Activated CD8-positive, alpha-beta memory T cell treated with anti-CD3 and anti-CD28 coated beads, Interleukin-2, amount 10 ng/mL, durations not matched to agents 7 days and 5 days (primary cell): Measurements from ENCODE around the gene UGT1A5. TPM values are rescaled to one million over a fixed set of nuclear protein-coding genes. Genes with fewer than 3 reads are reported as not detected.
"Not testable (repeated sequence)": the region's sequence is repeated elsewhere in the genome, so short reads cannot be mapped to it uniquely, and the experiment has no call there.

Experiments used
- ATAC-seq: fragments of 150-1000 bp; cut with Tn5 transposase; one replicate; pipeline ENCODE4 v1.10.0; 2021; ENCODE audit warnings: moderate library complexity
- CTCF ChIA-PET: fragments of 350-600 bp; sonication (Branson Sonifier 250); formaldehyde crosslinking; loops from one replicate; lab custom pipeline; 2021; ENCODE audit warnings: antibody characterized with exemption; lab: Charles Lee
- DNase-seq: peaks from one replicate; pipeline ENCODE4 v3.0.0-alpha.2; 2020
- H3K27ac Mint-ChIP-seq: one replicate; pipeline ENCODE4 v1.8.0; 2021; ENCODE audit warnings: mild to moderate bottlenecking, mixed read lengths
- H3K27me3 Mint-ChIP-seq: one replicate; pipeline ENCODE4 v1.8.0; 2021; ENCODE audit warnings: mixed read lengths
- H3K36me3 Mint-ChIP-seq: one replicate; pipeline ENCODE4 v1.8.0; 2021; ENCODE audit warnings: mild to moderate bottlenecking, mixed read lengths
- H3K4me1 Mint-ChIP-seq: one replicate; pipeline ENCODE4 v1.8.0; 2021; ENCODE audit warnings: mixed read lengths
- H3K4me3 Mint-ChIP-seq: one replicate; pipeline ENCODE4 v1.8.0; 2021; ENCODE audit warnings: mild to moderate bottlenecking, moderate library complexity, mixed read lengths
- H3K9me3 Mint-ChIP-seq: one replicate; pipeline ENCODE4 v1.8.0; 2022; ENCODE audit warnings: low read depth, mixed read lengths
- total RNA-seq, 2 experiments: library from RNA; stranded (reverse); gene quantifications; one replicate each; pipeline ENCODE4 v1.2.3, GENCODE V29; 2021

The UGT1A5 gene
- total RNA-seq, 2 experiments from 2014 or later = not detected

GRCh38 chr2:233743464-233744259, 31.0 kb downstream of the UGT1A5 start:
- ATAC-seq (no peak), DNase-seq (no peak)
- peaks cover 27% of the 10 kb centered on the region for H3K27me3 Mint-ChIP-seq
- no peaks in the 10 kb centered on the region for H3K36me3 Mint-ChIP-seq
- CTCF ChIA-PET = no interaction called here
- H3K4me1 Mint-ChIP-seq = no peaks in the 10 kb centered on the region
- H3K27ac Mint-ChIP-seq = no peak overlapping the region
- H3K9me3 Mint-ChIP-seq = no peaks in the 10 kb centered on the region
- H3K4me3 Mint-ChIP-seq = no peak overlapping the region

GRCh38 chr2:233745073-233745755, 32.5 kb downstream of the UGT1A5 start:
- H3K27me3 Mint-ChIP-seq = peaks cover 22% of the 10 kb centered on the region
- CTCF ChIA-PET = no interaction called here
- H3K4me3 Mint-ChIP-seq = no peak overlapping the region
- no peak overlapping the region for H3K27ac Mint-ChIP-seq
- H3K4me1 Mint-ChIP-seq = no peaks in the 10 kb centered on the region
- ATAC-seq (no peak), DNase-seq (no peak)
- H3K36me3 Mint-ChIP-seq = no peaks in the 10 kb centered on the region
- peaks cover 4% of the 10 kb centered on the region for H3K9me3 Mint-ChIP-seq

DNA sequence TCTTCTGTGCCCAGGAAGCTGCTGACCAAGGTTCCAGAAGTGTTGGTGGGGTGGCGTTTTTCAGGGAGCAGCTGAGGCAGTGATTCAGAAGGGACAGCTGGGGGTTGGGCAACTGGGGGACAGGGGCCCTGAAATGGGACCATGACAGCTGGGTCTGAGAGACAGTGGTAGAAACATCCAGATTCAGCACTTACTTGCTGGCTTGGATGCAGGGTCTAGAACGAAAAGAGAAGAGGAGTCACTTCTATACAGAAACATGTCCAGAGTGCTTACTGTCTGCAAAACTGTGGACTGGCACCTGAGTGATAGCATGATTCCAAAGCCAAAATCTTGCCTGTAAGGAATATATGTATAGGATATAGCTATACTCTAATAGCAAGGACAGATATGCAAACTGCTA, 33.1 kb downstream of the UGT1A5 start:
- ATAC-seq, H3K4me3 Mint-ChIP-seq, DNase-seq, H3K36me3 Mint-ChIP-seq, H3K9me3 Mint-ChIP-seq, H3K27ac Mint-ChIP-seq, CTCF ChIA-PET, H3K4me1 Mint-ChIP-seq: not testable (repeated sequence)
- H3K27me3 Mint-ChIP-seq = peaks cover 18% of the 10 kb centered on the region

- CTCF ChIA-PET = no interaction called here
- Mint-ChIP-seq H3K27ac (no peak overlapping the region), H3K36me3 (no peaks in the 10 kb centered on the region), H3K4me1 (no peaks in the 10 kb centered on the region), H3K9me3 (peaks cover 7% of the 10 kb centered on the region), H3K27me3 (peaks cover 15% of the 10 kb centered on the region), H3K4me3 (no peak overlapping the region)
- no peak for DNase-seq
- no peak for ATAC-seq
Observed at GRCh38 chr2:233746475-233747282, 34.0 kb downstream of the UGT1A5 start.

GRCh38 chr2:233747283-233747544, 34.5 kb downstream of the UGT1A5 start:
- Mint-ChIP-seq H3K36me3 (no peaks in the 10 kb centered on the region), H3K4me3 (no peak overlapping the region), H3K9me3 (peaks cover 7% of the 10 kb centered on the region), H3K27ac (no peak overlapping the region), H3K27me3 (peaks cover 15% of the 10 kb centered on the region), H3K4me1 (no peaks in the 10 kb centered on the region)
- DNase-seq (no peak), ATAC-seq (no peak)
- CTCF ChIA-PET = no interaction called here

GRCh38 chr2:233750689-233751088, 38.0 kb downstream of the UGT1A5 start:
- H3K27ac Mint-ChIP-seq, H3K9me3 Mint-ChIP-seq, H3K4me1 Mint-ChIP-seq, H3K36me3 Mint-ChIP-seq, DNase-seq, ATAC-seq, CTCF ChIA-PET, H3K4me3 Mint-ChIP-seq: not testable (repeated sequence)
- peaks cover 13% of the 10 kb centered on the region for H3K27me3 Mint-ChIP-seq

- H3K36me3 Mint-ChIP-seq, CTCF ChIA-PET, H3K4me3 Mint-ChIP-seq, DNase-seq, H3K9me3 Mint-ChIP-seq, H3K27ac Mint-ChIP-seq, H3K4me1 Mint-ChIP-seq, ATAC-seq: not testable (repeated sequence)
- H3K27me3 Mint-ChIP-seq = peaks cover 13% of the 10 kb centered on the region
Observed at GRCh38 chr2:233751212-233752009, 38.7 kb downstream of the UGT1A5 start.

GRCh38 chr2:233754872-233755611, 42.3 kb downstream of the UGT1A5 start:
- H3K9me3 Mint-ChIP-seq = peaks cover 5% of the 10 kb centered on the region
- H3K4me1 Mint-ChIP-seq = no peaks in the 10 kb centered on the region
- CTCF ChIA-PET = no interaction called here
- DNase-seq (no peak), ATAC-seq (no peak)
- H3K4me3 Mint-ChIP-seq = no peak overlapping the region
- peaks cover 5% of the 10 kb centered on the region for H3K27me3 Mint-ChIP-seq
- H3K27ac Mint-ChIP-seq = no peak overlapping the region
- no peaks in the 10 kb centered on the region for H3K36me3 Mint-ChIP-seq

DNA sequence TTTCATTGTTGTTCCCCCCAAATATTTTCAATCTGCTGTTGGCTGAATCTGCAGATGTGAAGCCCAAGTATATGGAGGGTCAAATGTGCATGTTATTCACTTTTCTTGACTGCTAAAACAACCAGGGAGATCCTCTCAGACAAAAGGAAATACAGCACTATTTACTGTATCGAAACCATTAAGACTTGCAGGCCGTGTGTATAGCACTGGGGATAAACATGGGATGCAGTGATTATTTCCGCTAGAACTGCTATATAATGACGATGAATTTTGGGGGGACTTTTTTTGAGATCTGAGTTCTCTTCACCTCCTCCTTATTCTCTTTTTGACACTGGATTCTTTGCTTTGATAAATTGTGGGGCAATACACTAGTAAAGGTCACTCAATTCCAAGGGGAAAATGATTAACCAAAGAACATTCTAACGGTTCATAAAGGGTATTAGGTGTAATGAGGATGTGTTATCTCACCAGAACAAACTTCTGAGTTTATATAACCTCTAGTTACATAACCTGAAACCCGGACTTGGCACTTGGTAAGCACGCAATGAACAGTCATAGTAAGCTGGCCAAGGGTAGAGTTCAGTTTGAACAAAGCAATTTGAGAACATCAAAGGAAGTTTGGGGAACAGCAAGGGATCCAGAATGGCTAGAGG, 43.8 kb downstream of the UGT1A5 start:
- Mint-ChIP-seq H3K4me1 (no peaks in the 10 kb centered on the region), H3K27me3 (peaks cover 9% of the 10 kb centered on the region), H3K27ac (no peak overlapping the region), H3K36me3 (no peaks in the 10 kb centered on the region), H3K9me3 (peaks cover 1% of the 10 kb centered on the region), H3K4me3 (no peak overlapping the region)
- CTCF ChIA-PET = no interaction called here
- DNase-seq = no peak
- ATAC-seq = no peak

GRCh38 chr2:233758141-233758540, 45.4 kb downstream of the UGT1A5 start:
- Mint-ChIP-seq H3K27me3 (peaks cover 9% of the 10 kb centered on the region), H3K9me3 (no peaks in the 10 kb centered on the region), H3K4me1 (no peaks in the 10 kb centered on the region), H3K4me3 (no peak overlapping the region), H3K36me3 (no peaks in the 10 kb centered on the region), H3K27ac (no peak overlapping the region)
- no peak for DNase-seq
- ATAC-seq = no peak
- CTCF ChIA-PET = no interaction called here

DNA sequence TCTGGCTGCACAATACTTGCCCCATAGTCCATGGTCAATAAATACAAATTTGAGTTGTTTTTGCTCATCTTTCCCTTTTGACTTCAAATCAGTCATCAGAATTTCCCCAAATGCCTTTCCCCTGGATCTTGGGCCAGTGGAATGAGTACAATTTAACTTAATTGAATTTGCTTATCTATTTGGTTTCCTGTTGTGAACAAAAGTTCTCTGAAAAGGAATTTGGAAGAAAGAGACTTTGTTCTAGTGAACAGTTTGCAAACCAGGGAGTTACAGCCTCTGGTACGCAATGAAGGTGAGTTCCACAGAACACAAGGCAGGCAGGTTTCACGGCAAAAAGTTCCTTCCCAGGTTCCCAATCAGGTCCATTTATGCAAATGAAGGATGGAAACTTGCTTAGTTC, 46.1 kb downstream of the UGT1A5 start:
- H3K27me3 Mint-ChIP-seq = peaks cover 16% of the 10 kb centered on the region
- DNase-seq = no peak
- H3K4me1 Mint-ChIP-seq = no peaks in the 10 kb centered on the region
- no peak overlapping the region for H3K4me3 Mint-ChIP-seq
- H3K27ac Mint-ChIP-seq = no peak overlapping the region
- no peaks in the 10 kb centered on the region for H3K36me3 Mint-ChIP-seq
- ATAC-seq = no peak
- H3K9me3 Mint-ChIP-seq = no peaks in the 10 kb centered on the region
- CTCF ChIA-PET = no interaction called here

- H3K36me3 Mint-ChIP-seq = no peaks in the 10 kb centered on the region
- H3K4me3 Mint-ChIP-seq = no peak within 1 kb of the TSS
- no peak within 1 kb of the TSS for H3K27ac Mint-ChIP-seq
- DNase-seq (no peak), ATAC-seq (no peak)
- CTCF ChIA-PET = no interaction called here
- H3K4me1 Mint-ChIP-seq = no peaks in the 10 kb centered on the region
- H3K27me3 Mint-ChIP-seq = peaks cover 25% of the 10 kb centered on the region
- no peaks in the 10 kb centered on the region for H3K9me3 Mint-ChIP-seq
Observed at GRCh38 chr2:233760043-233760442, 47.3 kb downstream of the UGT1A5 start, which contains the start of gene UGT1A1. Gene UGT1A1, plus strand, starts transcription at chr2:233760270. Its CDS starts 18 bp downstream, at chr2:233760288.
